Astrocyte of the spinal cord (primary cell): ENCODE results near the gene CDK14.
A peak's percentile ranks its signal among the peaks of the same experiment; 100 is the strongest.
"Not testable (repeated sequence)": the region's sequence is repeated elsewhere in the genome, so short reads cannot be mapped to it uniquely, and the experiment has no call there.

Experiments used
- DNase-seq: peaks from one replicate; pipeline ENCODE4 v3.0.0; 2011; ENCODE audit warnings: low read depth, low spot score
- H3K4me3 ChIP-seq: 2 replicates; pipeline ENCODE4 v1.5.1; 2011; ENCODE audit warnings: low read depth, mild to moderate bottlenecking, low read length, moderate library complexity
- CTCF ChIP-seq: IDR thresholded peaks from 2 replicates; pipeline ENCODE4 v1.5.1; 2012; ENCODE audit warnings: low read depth, mild to moderate bottlenecking, low read length, inconsistent platforms
- in situ Hi-C: cut with HindIII; loops from 2 replicates; pipeline ENCODE4 v1.10.0; 2017; ENCODE audit warnings: low sequenced_read_pairs

The CDK14 gene

GRCh38 chr7:90723233-90723632 is 127.1 kb downstream of the CDK14 start:
- no peak for TF ChIP-seq CTCF

DNA sequence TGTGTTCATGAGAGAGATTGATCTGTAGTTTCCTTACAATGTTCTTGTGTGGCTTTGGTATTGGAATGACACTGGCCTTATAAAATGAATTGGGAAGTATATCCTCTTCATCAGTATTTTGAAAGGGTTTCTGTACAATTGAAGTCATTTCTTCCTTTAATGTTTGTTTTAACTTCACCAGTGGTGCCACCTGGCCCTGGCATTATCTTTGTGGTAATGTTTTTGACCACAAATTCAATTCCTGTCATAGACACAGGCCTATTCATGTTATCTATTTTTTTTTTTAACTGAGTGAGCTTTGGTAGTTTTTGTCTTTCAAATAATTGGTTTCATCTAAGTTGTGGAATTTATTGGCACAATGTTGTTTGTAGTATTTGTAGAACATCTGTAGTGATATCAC is 127.7 kb downstream of the CDK14 start:
- TF ChIP-seq CTCF, result no peak
- no peak overlapping the region for H3K4me3 ChIP-seq
- no peak for DNase-seq
- in situ Hi-C loops, result no loop called here

More at GRCh38 chr7:90723233-90723632, 127.1 kb downstream of the CDK14 start:
- H3K4me3 ChIP-seq, result no peak overlapping the region
- no peak for DNase-seq
- in situ Hi-C loops, result no loop called here

DNA sequence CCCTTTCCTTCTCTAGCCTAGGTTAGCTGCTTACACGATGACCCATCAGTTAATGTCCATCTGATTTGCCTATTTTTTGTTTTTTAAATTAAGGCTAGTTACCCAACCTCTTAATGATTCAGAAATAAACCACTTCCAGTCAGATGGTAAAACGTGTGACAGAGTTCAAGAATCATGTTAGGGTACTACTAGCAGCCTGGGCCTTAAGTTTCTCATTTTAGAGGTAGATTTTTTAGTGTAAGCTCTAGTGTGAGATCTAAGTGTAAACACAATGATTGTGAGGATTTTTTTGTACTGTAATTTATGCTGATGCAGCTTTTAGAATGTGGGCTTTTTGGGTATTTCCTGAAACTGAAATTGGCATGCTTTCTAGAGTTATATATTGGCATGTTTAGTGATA is 130.0 kb downstream of the CDK14 start:
- no peak for DNase-seq
- in situ Hi-C loops, result no loop called here
- TF ChIP-seq CTCF, result no peak
- H3K4me3 ChIP-seq, result no peak overlapping the region

- DNase-seq, result peak; percentile 35
- in situ Hi-C loops, result no loop called here
- no peak for TF ChIP-seq CTCF
- no peak overlapping the region for H3K4me3 ChIP-seq
Measured at GRCh38 chr7:90726623-90727022, 130.5 kb downstream of the CDK14 start.

GRCh38 chr7:90727412-90727811 is 131.3 kb downstream of the CDK14 start:
- in situ Hi-C loops, result no loop called here
- H3K4me3 ChIP-seq, result no peak overlapping the region
- DNase-seq, result no peak
- no peak for TF ChIP-seq CTCF

DNA sequence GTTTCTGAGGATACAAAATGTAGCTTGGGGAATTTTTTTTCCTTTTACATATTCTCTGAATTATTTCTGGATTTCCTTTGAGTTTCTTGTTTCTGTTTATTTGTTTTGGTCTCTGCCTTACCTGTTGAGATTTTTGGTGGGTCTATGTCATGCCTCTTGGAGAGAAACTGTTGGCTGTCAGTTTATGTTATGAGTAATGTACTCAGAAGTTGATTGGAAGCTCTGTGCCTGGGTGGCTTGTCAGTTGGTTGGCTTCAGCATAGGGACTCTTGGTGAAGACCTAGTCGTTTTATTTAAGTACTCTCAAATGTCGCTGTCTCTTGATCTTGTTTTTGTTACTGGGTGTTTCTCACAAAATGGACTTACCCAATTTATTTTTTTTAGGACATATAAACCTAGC is 132.4 kb downstream of the CDK14 start:
- in situ Hi-C loops, result no loop called here
- DNase-seq, result no peak
- no peak overlapping the region for H3K4me3 ChIP-seq
- no peak for TF ChIP-seq CTCF

GRCh38 chr7:90735611-90736280 is 139.6 kb downstream of the CDK14 start:
- H3K4me3 ChIP-seq, DNase-seq, in situ Hi-C loops: not testable (repeated sequence)
